ENCODE results near the gene SCD.

SCD gene

GRCh38 chr10:100330079-100330478 is 17.0 kb upstream of the SCD start, which contains the start of gene PKD2L1:
PKD2L1 (minus strand) TSS chr10:100330228; CDS start chr10:100330103, 125 bp downstream.
- TF ChIP-seq GATA2 (IDR thresholded peaks at IDR 0.05; ENCODE audit: low read depth, low read length) (no peak), GATA3 (IDR thresholded peaks at IDR 0.05; ENCODE audit: low read depth, low read length) (no peak)

GRCh38 chr10:100333106-100333505 is 13.9 kb upstream of the SCD start:
- TF ChIP-seq GATA3 (IDR thresholded peaks at IDR 0.05; ENCODE audit: low read depth, low read length) (no peak), GATA2 (IDR thresholded peaks at IDR 0.05; ENCODE audit: low read depth, low read length) (no peak)

- TF ChIP-seq GATA3 (IDR thresholded peaks at IDR 0.05; ENCODE audit: low read depth, low read length): no peak
- TF ChIP-seq GATA2 (IDR thresholded peaks at IDR 0.05; ENCODE audit: low read depth, low read length): no peak
Measured at GRCh38 chr10:100333661-100334440, 13.2 kb upstream of the SCD start.

GRCh38 chr10:100334762-100335161 is 12.3 kb upstream of the SCD start:
- TF ChIP-seq GATA2 (IDR thresholded peaks at IDR 0.05; ENCODE audit: low read depth, low read length): no peak
- TF ChIP-seq GATA3 (IDR thresholded peaks at IDR 0.05; ENCODE audit: low read depth, low read length): no peak

DNA sequence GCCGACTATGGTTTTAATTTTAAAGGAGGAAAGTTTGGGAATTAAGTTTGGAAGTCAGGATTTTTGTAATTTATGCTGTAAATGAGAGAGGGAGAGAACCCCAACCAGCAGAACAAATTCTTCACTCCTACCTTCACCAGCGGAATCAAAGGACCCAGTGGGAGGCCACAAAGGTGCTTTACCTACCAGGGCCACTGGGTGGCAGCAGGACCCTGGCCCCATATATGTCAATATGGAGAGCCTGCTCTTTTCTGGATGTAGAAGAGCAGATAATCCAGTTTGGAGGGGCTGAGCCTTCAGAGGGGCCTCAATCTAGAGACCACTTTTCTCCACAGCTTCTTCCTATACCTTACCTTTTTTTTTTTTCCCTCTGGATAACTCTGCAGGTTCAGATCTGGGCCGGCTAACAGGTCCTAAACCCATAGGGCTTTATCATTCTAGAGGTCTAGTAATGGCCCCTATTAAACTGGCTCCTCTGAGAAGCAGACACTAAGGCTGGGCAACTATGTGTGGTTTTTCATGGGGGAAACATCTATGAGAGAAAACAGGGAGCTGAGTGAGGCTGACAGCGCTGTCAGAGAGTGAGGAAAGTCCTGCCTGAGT is 8.5 kb upstream of the SCD start:
- TF ChIP-seq GATA3 (IDR thresholded peaks at IDR 0.05; ENCODE audit: low read depth, low read length): no peak
- no peak for TF ChIP-seq GATA2 (IDR thresholded peaks at IDR 0.05; ENCODE audit: low read depth, low read length)

GRCh38 chr10:100339236-100339635 is 7.8 kb upstream of the SCD start:
- TF ChIP-seq GATA3 (IDR thresholded peaks at IDR 0.05; ENCODE audit: low read depth, low read length) (no peak), GATA2 (IDR thresholded peaks at IDR 0.05; ENCODE audit: low read depth, low read length) (no peak)

DNA sequence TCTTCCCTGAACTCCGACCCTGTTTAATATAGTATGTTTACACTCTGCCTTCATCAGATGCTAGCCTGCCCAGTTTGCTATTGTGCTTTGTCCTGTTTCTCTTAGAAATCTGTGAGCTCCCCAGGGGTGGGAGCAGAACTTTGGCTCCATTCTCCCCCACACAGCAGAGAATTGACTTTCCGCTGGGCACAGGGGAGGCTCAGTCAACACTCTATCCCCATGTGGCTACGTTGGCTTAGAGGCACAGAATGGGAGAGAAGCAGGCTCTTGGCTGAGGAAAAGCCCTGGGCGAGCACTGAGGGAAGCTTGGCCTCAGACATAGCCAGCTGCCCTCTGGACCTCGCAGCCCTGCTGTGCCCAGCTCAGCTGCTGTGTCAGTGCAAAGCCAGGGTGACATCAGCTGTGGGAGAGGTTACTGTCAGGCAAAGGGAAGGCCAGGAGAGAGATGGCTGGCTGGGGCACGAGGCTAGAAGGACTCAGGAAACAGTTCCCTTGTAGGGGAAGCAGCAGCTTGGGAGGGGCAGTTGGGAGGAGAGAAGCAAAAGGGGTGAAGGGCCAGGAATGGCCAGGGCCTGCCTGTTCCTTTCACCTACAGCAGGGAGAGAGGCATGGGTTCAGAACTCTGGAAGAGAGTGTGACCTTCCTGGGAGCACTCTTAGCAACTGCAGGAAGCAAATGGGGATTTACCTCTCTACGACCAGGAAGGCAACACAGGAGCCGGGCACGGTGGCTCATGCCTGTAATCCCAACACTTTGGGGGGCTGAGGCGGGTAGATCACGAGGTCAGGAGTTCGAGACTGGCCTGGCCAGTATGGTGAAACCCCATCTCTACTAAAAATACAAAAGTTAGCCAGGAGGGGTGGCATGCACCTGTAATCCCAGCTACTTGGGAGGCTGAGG is 5.8 kb upstream of the SCD start:
- TF ChIP-seq GATA2 (IDR thresholded peaks at IDR 0.05; ENCODE audit: low read depth, low read length) (no peak), GATA3 (IDR thresholded peaks at IDR 0.05; ENCODE audit: low read depth, low read length) (no peak)

- TF ChIP-seq GATA3 (IDR thresholded peaks at IDR 0.05; ENCODE audit: low read depth, low read length) (no peak), GATA2 (IDR thresholded peaks at IDR 0.05; ENCODE audit: low read depth, low read length) (no peak)
Measured at GRCh38 chr10:100341953-100342626, 4.9 kb upstream of the SCD start.

DNA sequence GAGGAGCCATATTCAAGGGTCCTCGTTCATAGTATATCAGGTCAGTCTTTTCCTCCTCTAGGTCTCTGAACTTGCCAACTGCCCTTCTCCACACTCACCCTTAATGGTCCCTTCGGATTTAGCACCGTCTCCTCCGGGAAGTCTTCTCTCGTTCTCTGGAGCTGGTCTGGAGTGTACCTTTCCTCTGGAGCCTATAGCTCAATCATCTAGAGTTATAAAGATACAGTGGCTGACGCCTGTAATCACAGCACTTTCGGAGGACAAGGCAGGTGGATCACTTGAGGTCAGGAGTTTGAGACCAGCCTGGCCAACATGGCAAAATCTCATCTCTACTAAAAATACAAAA is 4.4 kb upstream of the SCD start:
- TF ChIP-seq GATA3 (IDR thresholded peaks at IDR 0.05; ENCODE audit: low read depth, low read length): no peak
- no peak for TF ChIP-seq GATA2 (IDR thresholded peaks at IDR 0.05; ENCODE audit: low read depth, low read length)

GRCh38 chr10:100344241-100344788 is 2.7 kb upstream of the SCD start:
- TF ChIP-seq GATA2 (IDR thresholded peaks at IDR 0.05; ENCODE audit: low read depth, low read length) (no peak), GATA3 (IDR thresholded peaks at IDR 0.05; ENCODE audit: low read depth, low read length) (no peak)

DNA sequence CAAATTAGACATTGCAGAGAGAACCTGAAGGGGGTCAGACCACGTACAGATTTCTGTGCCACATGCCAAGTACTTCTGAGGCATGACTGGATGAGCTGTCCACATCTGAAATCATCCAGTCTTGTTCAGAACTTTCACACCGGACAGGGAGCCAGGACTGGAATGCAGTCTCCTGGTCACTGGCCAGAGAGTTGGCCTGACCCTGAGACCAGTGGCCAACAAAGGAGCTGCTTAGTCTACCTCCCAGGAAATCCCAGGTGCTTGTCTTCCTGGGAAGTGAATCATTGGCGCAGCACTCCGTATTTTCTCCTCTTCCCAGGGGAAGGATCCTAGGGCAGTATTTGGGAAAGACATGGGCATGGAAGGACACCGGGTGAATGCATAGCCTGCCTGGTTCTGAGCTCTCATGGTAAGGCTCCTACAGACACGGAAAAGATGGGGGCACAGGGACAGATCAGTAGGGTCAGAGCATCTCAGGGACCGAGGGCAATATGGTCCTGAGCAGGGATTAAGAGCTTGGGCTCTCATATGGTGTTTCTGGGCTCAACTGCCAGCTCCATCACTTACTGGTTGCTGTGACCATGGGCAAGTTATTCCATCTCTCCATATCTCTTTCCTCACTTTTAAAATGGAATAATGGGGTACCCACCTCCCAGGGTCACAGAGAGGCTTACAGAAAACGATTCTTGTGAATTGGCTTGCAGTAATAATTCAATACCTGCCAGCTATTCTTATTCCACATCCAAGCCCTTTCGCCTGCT is 1.3 kb upstream of the SCD start:
- TF ChIP-seq GATA2 (IDR thresholded peaks at IDR 0.05; ENCODE audit: low read depth, low read length) (no peak), GATA3 (IDR thresholded peaks at IDR 0.05; ENCODE audit: low read depth, low read length) (no peak)

DNA sequence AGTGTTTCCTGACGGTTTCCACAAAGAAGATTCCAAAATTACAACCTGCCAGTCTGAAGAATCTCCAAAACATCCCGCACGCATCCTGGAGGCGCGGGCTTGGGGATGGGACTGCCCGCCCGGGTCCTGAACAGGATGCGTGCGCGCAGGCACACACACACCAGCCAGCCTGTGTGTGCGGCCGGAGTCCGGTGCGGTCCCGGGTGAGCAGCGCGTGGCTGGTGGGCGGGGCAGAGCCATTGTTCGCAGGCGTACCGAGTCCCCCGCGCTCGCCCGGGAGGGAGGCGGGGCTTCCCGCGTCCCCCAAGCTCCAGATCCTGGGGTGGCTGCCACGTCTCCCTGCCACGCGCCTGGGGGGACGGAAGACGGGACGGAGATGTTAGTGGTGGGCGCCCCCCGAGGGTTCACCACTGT is 675 bp upstream of the SCD start:
- TF ChIP-seq GATA3 (IDR thresholded peaks at IDR 0.05; ENCODE audit: low read depth, low read length) (no peak), GATA2 (IDR thresholded peaks at IDR 0.05; ENCODE audit: low read depth, low read length) (no peak)

All from SH-SY5Y (cell line).